ENCODE measurements around the gene RPE65.

DNA sequence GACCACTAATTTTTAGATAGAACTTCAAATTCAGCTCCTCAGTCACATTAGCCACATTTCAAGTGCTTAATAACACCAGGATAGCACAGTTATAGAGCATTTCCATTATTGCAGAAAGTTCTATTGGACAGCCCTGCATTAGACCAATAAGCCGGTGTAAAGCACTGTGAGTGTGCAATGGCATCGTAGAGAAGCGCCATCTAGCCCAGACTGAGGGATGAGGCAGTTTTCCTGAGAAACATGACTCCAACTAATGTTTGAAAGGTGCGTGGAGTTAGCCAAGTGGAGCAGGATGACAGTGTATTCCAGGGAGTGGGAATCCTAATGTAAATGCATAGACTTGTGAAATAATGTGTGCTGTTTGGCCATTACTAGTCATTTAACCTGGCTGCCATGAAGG is 7.7 kb downstream of the RPE65 start:
- TF ChIP-seq ZNF114 (CRISPR knock-in tag; IDR thresholded peaks at IDR 0.05) (no peak), CTCF (conservative IDR thresholded peaks at IDR 0.05; ENCODE audit: low read depth in 2 of 2) (peak in 1 of 2 experiments; percentile 48; a peak in 3 of 4 replicates), EZH2 (IDR thresholded peaks at IDR 0.05; ENCODE audit: low read depth, unreplicated experiment) (no peak)

Measured in GM23338 (cell line).